HepG2 (cell line): ENCODE results near the gene PEX10. TPM values are rescaled to one million over a fixed set of nuclear protein-coding genes. Genes with fewer than 3 reads are reported as not detected.

Experiments used
- AGO2 ChIP-seq: fragments of 200-400 bp; formaldehyde crosslinking; optimal IDR thresholded peaks from 2 replicates; pipeline ENCODE3; 2017; ENCODE audit warnings: mild to moderate bottlenecking, low read depth, low read length, moderate library complexity
- ATRX ChIP-seq: sonication (generic); formaldehyde crosslinking; IDR thresholded peaks from 2 replicates; pipeline ENCODE4 v1.4.0; 2020; ENCODE audit warnings: missing genetic modification reagents, borderline replicate concordance
- CREB1 ChIP-seq, 2 experiments: fragments of 450-650 bp in 1 of 2; IDR thresholded peaks; 2 replicates each; pipeline ENCODE4 v1.6.1; 2016 to 2017; ENCODE audit warnings: control low read depth in 1 of 2, mild to moderate bottlenecking in 1 of 2, missing compliant biosample characterization in 1 of 2, missing genetic modification characterization in 1 of 2
- DNMT1 ChIP-seq: sonication (generic); formaldehyde crosslinking; IDR thresholded peaks from 2 replicates; pipeline ENCODE4 v1.5.1; 2020; ENCODE audit warnings: mild to moderate bottlenecking, missing genetic modification reagents
- GPN1 ChIP-seq: sonication (generic); formaldehyde crosslinking; IDR thresholded peaks from 2 replicates; pipeline ENCODE4 v1.5.1; 2020; ENCODE audit warnings: missing genetic modification reagents, borderline replicate concordance
- HHEX ChIP-seq: IDR thresholded peaks from 2 replicates; pipeline ENCODE4 v1.6.1; 2016; ENCODE audit warnings: control low read depth
- HNRNPH1 ChIP-seq: fragments of 200-400 bp; formaldehyde crosslinking; optimal IDR thresholded peaks from 2 replicates; pipeline ENCODE3; 2017; ENCODE audit warnings: mild to moderate bottlenecking, low read depth, low read length
- MAFF ChIP-seq: IDR thresholded peaks from 2 replicates; pipeline ENCODE4 v1.6.1; 2011; ENCODE audit warnings: low read depth, low read length, improper control_type of control experiment
- MYNN ChIP-seq: sonication (generic); formaldehyde crosslinking; IDR thresholded peaks from 2 replicates; pipeline ENCODE4 v1.4.0; 2020; ENCODE audit warnings: mild to moderate bottlenecking, low read depth, missing genetic modification reagents
- NFE2L1 ChIP-seq: sonication (generic); formaldehyde crosslinking; IDR thresholded peaks from 2 replicates; pipeline ENCODE4 v1.4.0; 2020; ENCODE audit warnings: missing genetic modification reagents, mild to moderate bottlenecking, borderline replicate concordance
- NKX3-1 ChIP-seq: sonication (generic); formaldehyde crosslinking; IDR thresholded peaks from 2 replicates; pipeline ENCODE4 v1.5.0; 2020; ENCODE audit warnings: missing genetic modification reagents
- PRMT3 ChIP-seq: sonication (generic); formaldehyde crosslinking; IDR thresholded peaks from 2 replicates; pipeline ENCODE4 v1.8.1; 2022; ENCODE audit warnings: low read depth, mild to moderate bottlenecking, moderate library complexity, missing genetic modification reagents, borderline replicate concordance
- RFXAP ChIP-seq: sonication (generic); formaldehyde crosslinking; IDR thresholded peaks from 2 replicates; pipeline ENCODE4 v1.4.0; 2020; ENCODE audit warnings: missing genetic modification reagents, borderline replicate concordance
- SMAD9 ChIP-seq: sonication (generic); formaldehyde crosslinking; IDR thresholded peaks from 2 replicates; pipeline ENCODE4 v1.5.1; 2020; ENCODE audit warnings: mild to moderate bottlenecking, missing genetic modification reagents
- SMYD3 ChIP-seq: sonication (generic); formaldehyde crosslinking; IDR thresholded peaks from 2 replicates; pipeline ENCODE4 v1.8.1; 2023; ENCODE audit warnings: mild to moderate bottlenecking, missing genetic modification reagents
- ZBTB21 ChIP-seq: sonication (generic); formaldehyde crosslinking; IDR thresholded peaks from 2 replicates; pipeline ENCODE4 v1.4.0; 2020; ENCODE audit warnings: missing genetic modification reagents
- ZFP82 ChIP-seq: sonication (generic); formaldehyde crosslinking; IDR thresholded peaks from 2 replicates; pipeline ENCODE4 v1.5.1; 2020; ENCODE audit warnings: mild to moderate bottlenecking, missing genetic modification reagents, borderline replicate concordance
- ZMYM4 ChIP-seq: sonication (generic); formaldehyde crosslinking; IDR thresholded peaks from 2 replicates; pipeline ENCODE4 v1.8.1; 2023; ENCODE audit warnings: mild to moderate bottlenecking, missing genetic modification reagents
- ZNF143 ChIP-seq: sonication (generic); formaldehyde crosslinking; IDR thresholded peaks from 2 replicates; pipeline ENCODE4 v1.4.0; 2020; ENCODE audit warnings: missing genetic modification reagents
- ZNF274 ChIP-seq: sonication (generic); formaldehyde crosslinking; IDR thresholded peaks from 2 replicates; pipeline ENCODE4 v1.5.1; 2020; ENCODE audit warnings: mild to moderate bottlenecking, missing genetic modification reagents
- ZNF337 ChIP-seq: sonication (generic); formaldehyde crosslinking; IDR thresholded peaks from 2 replicates; pipeline ENCODE4 v1.5.1; 2020; ENCODE audit warnings: missing genetic modification reagents, low read depth, mild to moderate bottlenecking, borderline replicate concordance
- ZNF446 ChIP-seq: sonication (generic); formaldehyde crosslinking; IDR thresholded peaks from 2 replicates; pipeline ENCODE4 v1.5.0; 2020; ENCODE audit warnings: mild to moderate bottlenecking, missing genetic modification reagents
- ZNF672 ChIP-seq: sonication (generic); formaldehyde crosslinking; IDR thresholded peaks from 2 replicates; pipeline ENCODE4 v1.8.1; 2022; ENCODE audit warnings: missing genetic modification reagents
- ZNF780A ChIP-seq: sonication (generic); formaldehyde crosslinking; IDR thresholded peaks from 2 replicates; pipeline ENCODE4 v1.8.0; 2022; ENCODE audit warnings: mild to moderate bottlenecking, missing genetic modification reagents, moderate library complexity
- polyA plus RNA-seq, 8 experiments: library from polyadenylated mRNA; depleted of rRNA in 3 of 8; stranded (reverse) in 7 of 8; unstranded in 1 of 8; fragments of >200 nt; fragmentation: Illumina TruSeq in 4 of 8; extraction: Trizol in 4 of 8; gene quantifications; 2 replicates each; pipeline versions ENCODE4 v1.2.1 to v1.2.3, GENCODE V29; 2011 to 2016; ENCODE audit warnings: low read depth in 4 of 8, missing spikeins in 1 of 8, mixed read lengths in 1 of 8; ENCODE audit not compliant: insufficient read depth in 1 of 8
- total RNA-seq, 5 experiments: library from RNA; depleted of rRNA; stranded (reverse); fragments of >200 nt; fragmentation: Illumina TruSeq; extraction: Trizol; gene quantifications; 2 replicates each; pipeline ENCODE4 v1.2.3, GENCODE V29; 2016; ENCODE audit warnings: low read depth in 1 of 5
- TF ChIP-seq, protein P1 (sequence below): IDR thresholded peaks from 2 replicates; pipeline ENCODE4 v1.6.1; 2016; ENCODE audit warnings: low read depth, control low read depth
- TF ChIP-seq, protein P2 (sequence below): IDR thresholded peaks from 2 replicates; pipeline ENCODE4 v1.6.1; 2012; ENCODE audit warnings: low read depth, low read length, improper control_type of control experiment
- TF ChIP-seq, protein P3 (sequence below): sonication (generic); formaldehyde crosslinking; IDR thresholded peaks from 2 replicates; pipeline ENCODE4 v1.8.0; 2022; ENCODE audit warnings: mild to moderate bottlenecking, missing genetic modification reagents

PEX10 gene
- total and polyA plus RNA-seq, 2 of the 13 experiments (the other 11 are each of a cell fraction or from before 2014, with no cell fraction given): 16.1 to 39.6 TPM

DNA sequence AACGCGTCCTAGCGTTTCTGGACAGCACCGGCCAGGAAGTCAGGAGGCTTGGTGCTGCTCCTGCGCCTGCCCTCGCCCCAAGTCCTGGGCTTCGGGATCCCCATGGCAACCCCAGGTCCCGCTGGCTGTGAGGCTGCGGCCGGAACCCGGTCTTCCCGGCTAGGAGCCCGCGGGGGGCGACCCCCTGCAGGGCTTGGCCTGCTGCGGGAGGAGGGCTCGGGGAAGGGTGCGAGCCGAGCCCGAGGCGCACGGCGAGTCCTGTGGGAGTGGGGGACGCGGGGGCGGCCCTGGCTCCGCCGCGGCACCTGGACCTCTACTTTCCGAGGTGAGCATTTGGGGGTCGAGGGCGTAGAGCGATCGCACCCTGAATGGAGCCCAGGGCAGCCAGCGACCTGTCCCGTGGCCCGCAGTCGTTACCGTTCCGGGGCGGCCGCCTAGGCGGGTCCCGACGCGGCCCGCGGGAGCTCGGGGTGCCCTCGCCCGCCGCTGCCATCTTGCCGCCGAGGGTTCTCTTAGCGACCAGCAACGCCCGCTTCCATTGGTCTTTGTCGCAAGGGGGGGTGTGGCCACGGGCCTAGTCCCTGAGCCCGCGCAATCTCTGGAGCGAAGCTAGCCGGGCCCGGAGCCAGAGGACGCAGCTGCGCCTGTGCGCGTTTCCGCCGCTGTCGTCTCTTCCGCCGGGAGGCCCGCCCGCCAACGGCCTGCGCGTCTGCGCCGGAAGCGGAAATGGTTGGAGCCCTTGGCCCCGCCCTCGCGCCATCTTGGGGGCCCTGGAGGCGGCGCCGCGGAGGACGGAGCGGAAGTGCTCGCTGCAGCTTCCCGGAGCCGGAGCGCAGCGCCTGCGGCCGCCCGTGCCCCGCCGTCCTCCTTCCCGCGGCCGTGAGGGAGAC, 21.1 kb downstream of the PEX10 start, which contains the start of the genes MORN1 and RER1 (continued):
- TF ChIP-seq NFE2L1 (CRISPR knock-in tag) (no peak), SMAD9 (CRISPR knock-in tag) (no peak), AGO2 (no peak), ZNF337 (CRISPR knock-in tag) (no peak), ZBTB21 (CRISPR knock-in tag) (no peak), NKX3-1 (CRISPR knock-in tag) (peak; percentile 59; the same call in 1 of the 2 replicates), ZNF446 (CRISPR knock-in tag) (no peak), CREB1 (IDR thresholded peaks at IDR 0.05) (peak; percentile 79), CREB1 (CRISPR knock-in tag; IDR thresholded peaks at IDR 0.05) (peak; percentile 89), HNRNPH1 (no peak), GPN1 (CRISPR knock-in tag) (no peak), MAFF (no peak), MYNN (CRISPR knock-in tag) (no peak), ATRX (CRISPR knock-in tag) (no peak), SMYD3 (no peak), ZFP82 (CRISPR knock-in tag) (peak; percentile 92), ZNF274 (CRISPR knock-in tag) (peak; percentile 53; the same call in 1 of the 2 replicates), PRMT3 (CRISPR knock-in tag) (no peak), DNMT1 (CRISPR knock-in tag) (no peak), ZNF672 (CRISPR knock-in tag) (no peak), ZNF143 (CRISPR knock-in tag) (no peak; the same call in 1 of the 2 replicates), RFXAP (CRISPR knock-in tag) (0 out of 2 replicates have a peak, but pooled peaks have one; percentile 44), ZMYM4 (CRISPR knock-in tag) (peak; percentile 59; the same call in 1 of the 2 replicates), ZNF780A (CRISPR knock-in tag) (no peak), HHEX (CRISPR knock-in tag) (no peak)
- TF ChIP-seq, protein P1, sequence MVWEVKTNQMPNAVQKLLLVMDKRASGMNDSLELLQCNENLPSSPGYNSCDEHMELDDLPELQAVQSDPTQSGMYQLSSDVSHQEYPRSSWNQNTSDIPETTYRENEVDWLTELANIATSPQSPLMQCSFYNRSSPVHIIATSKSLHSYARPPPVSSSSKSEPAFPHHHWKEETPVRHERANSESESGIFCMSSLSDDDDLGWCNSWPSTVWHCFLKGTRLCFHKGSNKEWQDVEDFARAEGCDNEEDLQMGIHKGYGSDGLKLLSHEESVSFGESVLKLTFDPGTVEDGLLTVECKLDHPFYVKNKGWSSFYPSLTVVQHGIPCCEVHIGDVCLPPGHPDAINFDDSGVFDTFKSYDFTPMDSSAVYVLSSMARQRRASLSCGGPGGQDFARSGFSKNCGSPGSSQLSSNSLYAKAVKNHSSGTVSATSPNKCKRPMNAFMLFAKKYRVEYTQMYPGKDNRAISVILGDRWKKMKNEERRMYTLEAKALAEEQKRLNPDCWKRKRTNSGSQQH (CRISPR knock-in tag): no peak; the same call in 1 of the 2 replicates
- TF ChIP-seq, protein P2, sequence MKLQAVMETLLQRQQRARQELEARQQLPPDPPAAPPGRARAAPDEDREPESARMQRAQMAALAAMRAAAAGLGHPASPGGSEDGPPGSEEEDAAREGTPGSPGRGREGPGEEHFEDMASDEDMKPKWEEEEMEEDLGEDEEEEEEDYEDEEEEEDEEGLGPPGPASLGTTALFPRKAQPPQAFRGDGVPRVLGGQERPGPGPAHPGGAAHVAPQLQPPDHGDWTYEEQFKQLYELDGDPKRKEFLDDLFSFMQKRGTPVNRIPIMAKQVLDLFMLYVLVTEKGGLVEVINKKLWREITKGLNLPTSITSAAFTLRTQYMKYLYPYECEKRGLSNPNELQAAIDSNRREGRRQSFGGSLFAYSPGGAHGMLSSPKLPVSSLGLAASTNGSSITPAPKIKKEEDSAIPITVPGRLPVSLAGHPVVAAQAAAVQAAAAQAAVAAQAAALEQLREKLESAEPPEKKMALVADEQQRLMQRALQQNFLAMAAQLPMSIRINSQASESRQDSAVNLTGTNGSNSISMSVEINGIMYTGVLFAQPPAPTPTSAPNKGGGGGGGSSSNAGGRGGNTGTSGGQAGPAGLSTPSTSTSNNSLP: no peak
- TF ChIP-seq, protein P3, sequence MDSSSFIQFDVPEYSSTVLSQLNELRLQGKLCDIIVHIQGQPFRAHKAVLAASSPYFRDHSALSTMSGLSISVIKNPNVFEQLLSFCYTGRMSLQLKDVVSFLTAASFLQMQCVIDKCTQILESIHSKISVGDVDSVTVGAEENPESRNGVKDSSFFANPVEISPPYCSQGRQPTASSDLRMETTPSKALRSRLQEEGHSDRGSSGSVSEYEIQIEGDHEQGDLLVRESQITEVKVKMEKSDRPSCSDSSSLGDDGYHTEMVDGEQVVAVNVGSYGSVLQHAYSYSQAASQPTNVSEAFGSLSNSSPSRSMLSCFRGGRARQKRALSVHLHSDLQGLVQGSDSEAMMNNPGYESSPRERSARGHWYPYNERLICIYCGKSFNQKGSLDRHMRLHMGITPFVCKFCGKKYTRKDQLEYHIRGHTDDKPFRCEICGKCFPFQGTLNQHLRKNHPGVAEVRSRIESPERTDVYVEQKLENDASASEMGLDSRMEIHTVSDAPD (CRISPR knock-in tag): peak; percentile 19; the same call in 1 of the 2 replicates
